IgD-negative memory B cell (primary cell): Measurements from ENCODE around the gene RBMS3. TPM values are rescaled to one million over a fixed set of nuclear protein-coding genes. Genes with fewer than 3 reads are reported as not detected.
A peak's percentile ranks its signal among the peaks of the same experiment; 100 is the strongest.

Source experiments
- H3K27ac Mint-ChIP-seq, 3 donors: one replicate each; pipeline ENCODE4 v1.8.0; 2020 to 2022; ENCODE audit warnings: mild to moderate bottlenecking in 3 of 3, mixed read lengths in 3 of 3, moderate library complexity in 1 of 3
- H3K27me3 Mint-ChIP-seq: one replicate; pipeline ENCODE4 v1.8.0; 2021; ENCODE audit warnings: mixed read lengths
- H3K36me3 Mint-ChIP-seq: one replicate; pipeline ENCODE4 v1.8.0; 2020; ENCODE audit warnings: mild to moderate bottlenecking, mixed read lengths
- H3K4me1 Mint-ChIP-seq, 3 donors: one replicate each; pipeline ENCODE4 v1.8.0; 2020 to 2022; ENCODE audit warnings: mixed read lengths in 3 of 3, mild to moderate bottlenecking in 1 of 3
- H3K4me3 Mint-ChIP-seq, 4 donors: one replicate each; pipeline ENCODE4 v1.8.0; 2020 to 2022; ENCODE audit warnings: mild to moderate bottlenecking in 4 of 4, mixed read lengths in 4 of 4, moderate library complexity in 3 of 4
- H3K9me3 Mint-ChIP-seq, 3 donors: one replicate each; pipeline ENCODE4 v1.8.0; 2020 to 2021; ENCODE audit warnings: mixed read lengths in 3 of 3, mild to moderate bottlenecking in 1 of 3
- polyA plus RNA-seq: library from polyadenylated mRNA; unstranded; fragments of 300-500 nt; fragmentation: Illumina TruSeq; gene quantifications from one replicate; pipeline ENCODE4 v1.2.3, GENCODE V29; 2021

Gene RBMS3
- polyA plus RNA-seq, 1 donor from 2014 or later, result not detected

- peaks cover 0 to 7% (median 0%) of the 10 kb centered on the region in 3 donors for H3K9me3 Mint-ChIP-seq
- peak overlapping the region in 1 of 3 donors; percentile 11 for H3K27ac Mint-ChIP-seq
- no peak overlapping the region for H3K4me3 Mint-ChIP-seq
- H3K4me1 Mint-ChIP-seq, result peaks cover 2 to 14% (median 12%) of the 10 kb centered on the region in 3 donors
- no peaks in the 10 kb centered on the region for H3K36me3 Mint-ChIP-seq
- H3K27me3 Mint-ChIP-seq, result peaks cover 32% of the 10 kb centered on the region
Observed at GRCh38 chr3:29283231-29284119, 2.6 kb downstream of the RBMS3 start.

- no peak overlapping the region for H3K4me3 Mint-ChIP-seq
- no peak overlapping the region for H3K27ac Mint-ChIP-seq
- peaks cover 0 to 5% (median 0%) of the 10 kb centered on the region in 3 donors for H3K9me3 Mint-ChIP-seq
- H3K27me3 Mint-ChIP-seq, result peaks cover 27% of the 10 kb centered on the region
- H3K36me3 Mint-ChIP-seq, result no peaks in the 10 kb centered on the region
- H3K4me1 Mint-ChIP-seq, result peaks cover 0 to 14% (median 12%) of the 10 kb centered on the region in 3 donors
Observed at GRCh38 chr3:29284497-29284896, 3.6 kb downstream of the RBMS3 start.

GRCh38 chr3:29285471-29286071, 4.7 kb downstream of the RBMS3 start:
- Mint-ChIP-seq H3K27me3 (peaks cover 24% of the 10 kb centered on the region), H3K4me1 (peaks cover 0 to 11% (median 5%) of the 10 kb centered on the region in 3 donors), H3K27ac (no peak overlapping the region), H3K4me3 (no peak overlapping the region), H3K9me3 (peaks cover 0 to 5% (median 0%) of the 10 kb centered on the region in 3 donors), H3K36me3 (no peaks in the 10 kb centered on the region)

GRCh38 chr3:29286478-29287240, 5.8 kb downstream of the RBMS3 start:
- Mint-ChIP-seq H3K4me1 (peaks cover 0 to 5% (median 2%) of the 10 kb centered on the region in 3 donors), H3K36me3 (no peaks in the 10 kb centered on the region), H3K4me3 (no peak overlapping the region), H3K9me3 (peaks cover 0 to 5% (median 0%) of the 10 kb centered on the region in 3 donors), H3K27ac (no peak overlapping the region), H3K27me3 (peaks cover 15% of the 10 kb centered on the region)

GRCh38 chr3:29290596-29290995, 9.7 kb downstream of the RBMS3 start:
- Mint-ChIP-seq H3K4me3 (no peak overlapping the region), H3K27ac (no peak overlapping the region), H3K27me3 (no peaks in the 10 kb centered on the region), H3K4me1 (no peaks in the 10 kb centered on the region), H3K9me3 (no peaks in the 10 kb centered on the region), H3K36me3 (peaks cover 1% of the 10 kb centered on the region)

- H3K9me3 Mint-ChIP-seq, result no peaks in the 10 kb centered on the region
- H3K27ac Mint-ChIP-seq, result no peak overlapping the region
- no peak overlapping the region for H3K4me3 Mint-ChIP-seq
- no peaks in the 10 kb centered on the region for H3K4me1 Mint-ChIP-seq
- peaks cover 3% of the 10 kb centered on the region for H3K27me3 Mint-ChIP-seq
- H3K36me3 Mint-ChIP-seq, result peaks cover 1% of the 10 kb centered on the region
Observed at GRCh38 chr3:29291260-29291981, 10.6 kb downstream of the RBMS3 start.

GRCh38 chr3:29291982-29292363, 11.1 kb downstream of the RBMS3 start:
- Mint-ChIP-seq H3K4me1 (no peaks in the 10 kb centered on the region), H3K36me3 (peaks cover 1% of the 10 kb centered on the region), H3K4me3 (no peak overlapping the region), H3K27me3 (peaks cover 3% of the 10 kb centered on the region), H3K9me3 (no peaks in the 10 kb centered on the region), H3K27ac (no peak overlapping the region)

- no peaks in the 10 kb centered on the region for H3K9me3 Mint-ChIP-seq
- H3K4me3 Mint-ChIP-seq, result no peak overlapping the region
- peaks cover 1% of the 10 kb centered on the region for H3K36me3 Mint-ChIP-seq
- H3K27me3 Mint-ChIP-seq, result peaks cover 3% of the 10 kb centered on the region
- no peaks in the 10 kb centered on the region for H3K4me1 Mint-ChIP-seq
- H3K27ac Mint-ChIP-seq, result no peak overlapping the region
Observed at GRCh38 chr3:29293421-29293820, 12.6 kb downstream of the RBMS3 start.

- Mint-ChIP-seq H3K4me3 (no peak overlapping the region), H3K36me3 (no peaks in the 10 kb centered on the region), H3K4me1 (no peaks in the 10 kb centered on the region), H3K27me3 (peaks cover 3% of the 10 kb centered on the region), H3K27ac (no peak overlapping the region), H3K9me3 (peaks cover 0 to 2% (median 0%) of the 10 kb centered on the region in 3 donors)
Observed at GRCh38 chr3:29297998-29298397, 17.1 kb downstream of the RBMS3 start.

- Mint-ChIP-seq H3K4me3 (no peak overlapping the region), H3K4me1 (no peaks in the 10 kb centered on the region), H3K36me3 (no peaks in the 10 kb centered on the region), H3K27ac (no peak overlapping the region), H3K27me3 (no peaks in the 10 kb centered on the region), H3K9me3 (peaks cover 0 to 12% (median 2%) of the 10 kb centered on the region in 3 donors)
Observed at GRCh38 chr3:29301332-29302019, 20.6 kb downstream of the RBMS3 start.

- peaks cover 0 to 12% (median 2%) of the 10 kb centered on the region in 3 donors for H3K9me3 Mint-ChIP-seq
- no peaks in the 10 kb centered on the region for H3K27me3 Mint-ChIP-seq
- H3K27ac Mint-ChIP-seq, result no peak overlapping the region
- no peaks in the 10 kb centered on the region for H3K36me3 Mint-ChIP-seq
- H3K4me1 Mint-ChIP-seq, result no peaks in the 10 kb centered on the region
- H3K4me3 Mint-ChIP-seq, result no peak overlapping the region
Observed at GRCh38 chr3:29302619-29303018, 21.7 kb downstream of the RBMS3 start.

- H3K36me3 Mint-ChIP-seq, result no peaks in the 10 kb centered on the region
- no peak overlapping the region for H3K4me3 Mint-ChIP-seq
- peaks cover 0 to 19% (median 7%) of the 10 kb centered on the region in 3 donors for H3K9me3 Mint-ChIP-seq
- no peaks in the 10 kb centered on the region for H3K4me1 Mint-ChIP-seq
- H3K27me3 Mint-ChIP-seq, result no peaks in the 10 kb centered on the region
- H3K27ac Mint-ChIP-seq, result no peak overlapping the region
Observed at GRCh38 chr3:29307295-29307694, 26.4 kb downstream of the RBMS3 start.

GRCh38 chr3:29310865-29311264, 30.0 kb downstream of the RBMS3 start:
- no peaks in the 10 kb centered on the region for H3K4me1 Mint-ChIP-seq
- H3K27ac Mint-ChIP-seq, result no peak overlapping the region
- H3K4me3 Mint-ChIP-seq, result no peak overlapping the region
- no peaks in the 10 kb centered on the region for H3K27me3 Mint-ChIP-seq
- peaks cover 1 to 8% (median 7%) of the 10 kb centered on the region in 3 donors for H3K9me3 Mint-ChIP-seq
- H3K36me3 Mint-ChIP-seq, result no peaks in the 10 kb centered on the region

GRCh38 chr3:29311795-29312194, 30.9 kb downstream of the RBMS3 start:
- Mint-ChIP-seq H3K4me3 (no peak overlapping the region), H3K36me3 (no peaks in the 10 kb centered on the region), H3K27me3 (no peaks in the 10 kb centered on the region), H3K27ac (peak overlapping the region in 1 of 3 donors; percentile 73), H3K9me3 (peaks cover 1 to 8% (median 7%) of the 10 kb centered on the region in 3 donors), H3K4me1 (no peaks in the 10 kb centered on the region)
